NOMO-1 treated with dmso at 0.1 percent for 144 hours (cell line): Measurements from ENCODE around the gene NSUN7.
A peak's percentile ranks its signal among the peaks of the same experiment; 100 is the strongest.
"Not testable (repeated sequence)": the region's sequence is repeated elsewhere in the genome, so short reads cannot be mapped to it uniquely, and the experiment has no call there.

Source experiments
- DNase-seq: peaks from one replicate; lab custom pipeline; 2025; ENCODE audit not compliant: unreplicated experiment; lab: John Stamatoyannopoulos, UW

NSUN7 gene

DNA sequence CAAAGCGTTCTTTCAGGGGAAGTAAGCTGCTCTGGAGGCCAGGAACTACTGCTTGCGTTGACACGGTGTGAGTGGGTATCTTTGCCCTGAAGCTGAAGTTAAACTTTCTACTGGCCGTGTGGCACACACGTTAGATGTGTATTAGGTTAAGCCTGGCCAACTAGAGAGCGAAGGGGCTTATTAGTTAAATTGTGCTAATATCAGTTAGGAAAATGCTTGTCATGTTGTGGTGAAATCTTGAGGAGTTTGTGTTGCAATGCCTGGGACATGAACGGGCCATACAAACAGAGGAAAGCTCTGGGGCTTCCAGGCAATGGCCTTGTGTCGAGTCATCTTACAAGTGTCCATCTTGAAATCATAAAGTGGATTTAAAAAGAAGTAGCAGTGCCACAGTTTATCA is 62.6 kb downstream of the NSUN7 start:
- DNase-seq = no peak

- DNase-seq = no peak
Measured at GRCh38 chr4:40812856-40813255, 63.1 kb downstream of the NSUN7 start.

DNA sequence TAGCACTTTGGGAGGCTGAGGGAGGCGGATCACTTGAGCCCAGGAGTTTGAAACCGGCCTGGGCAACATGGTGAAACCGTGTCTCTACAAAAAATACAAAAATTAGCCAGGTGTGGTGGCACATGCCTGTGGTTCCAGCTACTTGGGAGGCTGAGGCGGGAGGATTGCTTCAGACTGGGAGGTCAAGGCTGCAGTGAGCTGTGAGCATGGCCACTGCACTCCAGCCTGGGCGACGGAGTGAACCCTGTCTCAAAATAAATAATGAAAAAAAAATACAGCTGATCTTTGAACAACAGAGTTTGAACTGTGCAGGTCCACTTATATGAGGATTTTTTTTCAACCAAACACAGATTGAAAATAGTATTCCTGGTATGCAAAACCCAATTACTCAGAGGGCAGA is 67.4 kb downstream of the NSUN7 start:
- DNase-seq = not testable (repeated sequence)

DNA sequence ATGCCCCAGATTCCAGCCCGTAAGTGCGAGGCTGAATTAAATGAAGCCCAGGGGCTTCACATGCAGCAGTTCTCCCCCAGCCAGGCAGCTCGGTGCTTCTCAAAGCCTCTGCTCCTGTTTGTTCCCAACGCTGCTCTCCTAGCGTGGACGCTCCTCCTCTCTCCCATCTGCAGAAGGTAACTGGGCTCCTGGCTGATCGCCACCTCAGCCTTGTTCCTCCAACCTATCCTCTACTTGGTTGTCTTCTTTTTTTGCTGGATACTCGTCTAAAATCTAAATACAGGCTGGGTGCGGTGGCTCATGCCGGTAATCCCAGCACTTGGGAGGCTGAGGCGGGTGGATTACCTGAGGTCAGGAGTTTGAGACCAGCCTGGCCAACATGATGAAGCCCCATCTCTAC is 70.3 kb downstream of the NSUN7 start:
- no peak for DNase-seq

DNA sequence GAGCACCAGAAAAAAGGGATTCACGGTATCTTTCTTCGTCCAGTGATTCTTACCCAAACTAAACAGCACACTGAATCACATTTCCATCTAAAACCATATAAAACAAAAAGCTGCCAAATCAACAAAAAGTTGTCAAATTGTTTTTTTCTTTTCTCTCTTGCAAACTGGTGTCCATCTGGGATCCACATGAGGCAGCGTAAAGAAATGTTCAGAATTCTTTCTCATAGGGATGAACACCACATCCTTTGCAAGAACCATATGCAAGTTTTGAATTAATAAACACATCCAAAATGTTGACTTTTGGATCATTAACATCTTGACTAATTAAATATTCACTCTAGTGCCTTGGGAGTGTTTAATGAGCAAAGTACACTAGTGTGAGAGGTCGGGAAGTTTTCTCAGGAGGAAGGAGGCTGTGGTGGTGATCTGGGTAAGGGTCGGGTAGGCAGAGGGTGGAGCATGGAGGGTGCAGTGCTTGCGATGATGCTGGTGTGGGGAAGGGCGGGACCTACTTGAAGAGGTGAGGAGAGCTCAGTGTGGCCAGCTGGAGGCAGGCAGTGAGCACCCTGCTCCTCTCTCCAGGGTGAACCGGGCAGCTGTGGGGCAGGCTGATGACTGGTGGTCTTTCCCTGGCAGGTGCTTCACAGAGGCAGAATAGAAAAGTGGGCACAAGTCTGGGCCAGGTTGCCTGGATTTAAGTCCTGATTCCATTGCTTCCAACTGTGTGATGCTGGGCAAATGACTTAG is 72.8 kb downstream of the NSUN7 start:
- no peak for DNase-seq

DNA sequence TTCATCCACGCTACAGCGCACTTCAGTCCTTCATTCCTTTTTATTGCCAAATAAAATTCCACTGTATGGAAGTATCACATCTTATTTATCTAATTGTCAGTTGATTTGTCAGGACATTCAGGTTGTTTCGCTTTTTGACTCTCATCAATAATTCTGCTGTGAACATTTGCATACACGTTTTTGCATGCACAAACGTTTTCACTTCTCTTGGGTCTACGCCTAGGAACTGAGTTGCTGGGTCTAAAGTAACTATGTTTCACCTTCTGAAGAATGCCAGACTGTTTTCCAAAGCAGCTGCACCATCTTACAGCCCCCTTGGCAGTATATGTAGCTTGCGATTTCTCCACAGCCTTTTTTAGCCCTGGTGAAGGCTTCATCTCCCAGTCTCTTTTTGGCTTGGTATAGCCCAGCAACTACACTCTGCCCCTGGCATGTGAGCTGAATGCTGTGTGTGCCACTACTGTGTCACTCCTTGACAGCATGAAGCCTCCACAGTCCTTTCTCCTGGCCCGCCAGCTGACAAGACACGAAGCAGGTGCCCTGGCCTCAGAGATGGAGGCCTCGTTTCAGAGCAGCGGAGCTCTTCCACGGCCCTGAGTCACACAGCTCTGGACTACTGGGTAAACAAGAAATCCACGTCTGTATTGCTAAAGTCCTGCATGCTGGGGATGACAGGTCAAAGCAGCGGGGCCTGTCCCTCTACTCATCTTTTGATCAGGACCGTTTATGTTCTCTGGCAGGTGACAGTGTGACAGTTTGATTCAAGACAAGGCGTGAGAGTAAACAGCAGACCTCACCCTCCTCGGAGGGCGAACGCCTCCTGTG is 75.5 kb downstream of the NSUN7 start:
- DNase-seq = no peak

DNA sequence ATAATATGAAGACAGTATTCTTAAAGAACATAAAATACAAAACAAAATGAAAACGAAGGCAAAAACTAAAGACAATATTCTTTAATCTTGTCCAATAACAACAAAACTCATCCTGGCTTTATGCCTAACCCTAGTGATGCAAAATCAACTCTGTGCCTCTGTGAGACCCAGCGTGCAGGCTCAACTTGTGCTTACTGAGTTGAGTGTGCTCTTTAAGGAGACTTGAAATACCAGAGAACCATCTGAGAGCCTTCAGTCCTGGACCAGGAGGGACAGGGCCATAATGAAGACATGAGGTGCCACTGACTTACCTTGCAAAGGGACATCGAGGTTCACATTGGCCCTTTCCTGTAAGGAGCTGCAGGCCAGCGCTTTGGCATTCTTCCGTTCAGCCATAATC is 77.1 kb downstream of the NSUN7 start:
- no peak for DNase-seq

DNA sequence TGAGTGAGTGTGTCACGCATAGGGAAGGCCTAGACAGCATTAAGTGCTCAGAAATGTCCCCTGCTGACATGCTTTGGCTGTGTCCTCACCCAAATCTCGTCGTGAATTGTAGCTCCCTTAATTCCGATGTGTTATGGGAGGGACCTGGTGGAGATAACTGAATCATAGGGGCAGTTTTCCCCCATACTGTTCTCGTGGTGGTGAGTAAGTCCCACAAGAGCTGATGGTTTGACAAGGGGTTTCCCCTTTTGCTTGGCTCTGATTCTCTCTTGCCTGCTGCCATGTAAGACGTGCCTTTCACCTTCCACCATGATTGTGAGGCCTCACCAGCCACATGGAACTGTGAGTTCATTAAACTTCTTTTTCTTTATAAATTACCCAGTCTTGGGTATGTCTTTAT is 78.0 kb downstream of the NSUN7 start:
- no peak for DNase-seq

DNA sequence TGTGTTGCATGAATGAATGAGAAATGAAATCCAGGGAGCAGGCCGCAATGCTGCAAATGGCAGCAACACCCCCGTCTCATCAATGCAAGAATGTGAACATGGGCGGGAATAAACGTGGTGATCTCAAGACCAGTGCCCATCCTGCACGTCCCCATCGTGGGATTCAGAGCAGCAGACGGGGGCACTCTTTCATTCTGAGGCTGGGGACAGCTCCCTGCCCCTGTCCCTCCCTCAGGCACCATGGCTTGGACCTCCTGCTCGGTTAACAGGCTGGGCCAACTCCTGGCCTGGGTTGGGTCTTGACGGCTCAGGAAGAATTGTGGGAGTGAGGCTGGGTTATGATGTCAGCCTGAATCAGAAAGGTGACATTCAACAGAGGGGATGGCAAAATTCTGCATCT is 78.9 kb downstream of the NSUN7 start:
- no peak for DNase-seq

DNA sequence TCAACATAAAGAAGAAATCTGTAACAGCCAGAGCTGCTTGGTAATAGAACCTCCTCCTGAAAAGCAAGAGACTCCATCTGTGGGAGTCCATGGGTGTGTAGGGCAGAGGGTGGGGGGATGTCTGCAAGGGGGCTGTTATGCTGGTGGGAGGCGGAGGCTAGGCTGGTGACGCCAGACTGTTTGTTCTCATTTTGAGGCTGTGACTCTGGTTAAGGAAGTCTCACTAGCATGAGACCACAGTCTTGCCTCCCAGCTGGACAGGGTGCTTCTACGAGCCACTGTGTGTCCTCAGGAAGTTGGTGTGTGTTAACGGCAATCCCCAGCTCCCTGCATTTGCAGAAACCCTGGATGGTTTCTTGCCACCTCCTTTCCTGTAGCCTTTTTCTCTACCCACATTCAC is 79.8 kb downstream of the NSUN7 start:
- DNase-seq = no peak

GRCh38 chr4:40831146-40831907 is 81.6 kb downstream of the NSUN7 start:
- no peak for DNase-seq

DNA sequence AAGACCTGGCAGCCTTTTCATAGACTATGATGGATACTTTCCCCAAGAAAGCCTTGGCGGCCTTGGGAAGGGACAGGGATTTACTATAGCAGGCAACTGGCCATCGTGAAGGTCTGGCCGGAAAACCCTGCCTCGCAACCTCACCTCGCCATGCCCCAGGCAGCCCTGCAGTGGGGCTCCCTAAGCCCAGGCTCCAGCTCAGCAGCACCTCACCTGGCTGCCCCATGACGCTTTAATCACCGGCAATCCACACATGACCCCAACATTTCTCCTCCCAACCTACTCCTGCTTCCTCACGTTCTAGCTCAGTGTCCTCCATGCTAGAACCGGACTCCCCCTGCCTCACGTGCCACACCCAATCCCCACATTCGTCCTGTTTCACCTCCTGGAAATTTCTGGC is 82.4 kb downstream of the NSUN7 start:
- no peak for DNase-seq

- DNase-seq = no peak
Measured at GRCh38 chr4:40833212-40833611, 83.5 kb downstream of the NSUN7 start.

DNA sequence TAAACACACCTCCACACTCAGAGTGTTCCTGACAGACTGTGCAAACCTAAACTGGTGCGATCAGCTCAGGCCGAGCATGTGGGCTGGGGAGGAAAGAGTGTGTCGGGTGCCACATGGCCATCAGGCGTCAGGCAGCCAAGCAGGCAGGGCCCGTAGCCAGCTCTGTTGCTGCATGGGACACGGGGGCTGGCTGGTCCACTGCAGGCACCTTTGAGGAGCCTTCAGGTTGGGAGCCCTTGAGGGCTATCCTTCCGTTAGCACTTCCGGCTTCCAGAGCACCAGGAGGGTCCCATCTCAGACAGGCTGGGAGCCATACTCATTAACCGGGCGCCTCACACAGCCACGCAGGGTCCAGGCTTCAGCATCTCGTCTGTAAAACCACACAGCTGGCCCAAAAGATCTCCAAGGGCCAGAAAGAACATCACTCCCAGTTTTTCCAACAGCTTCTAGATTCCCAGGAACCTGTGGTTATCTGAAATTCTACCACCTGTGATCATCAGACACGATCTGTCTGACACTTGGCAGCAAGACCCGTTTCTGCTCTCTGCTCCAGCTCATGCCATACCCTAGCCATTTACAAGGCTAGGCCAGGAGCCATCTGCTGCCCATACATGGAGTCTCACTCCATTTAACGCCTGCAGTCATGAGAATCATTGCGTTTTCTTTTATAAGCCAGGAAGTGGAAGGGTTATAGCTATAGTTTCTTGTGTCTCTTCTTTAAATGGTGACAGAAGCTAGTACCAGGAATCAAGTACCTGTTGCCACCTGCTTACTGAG is 87.5 kb downstream of the NSUN7 start:
- DNase-seq = no peak

DNA sequence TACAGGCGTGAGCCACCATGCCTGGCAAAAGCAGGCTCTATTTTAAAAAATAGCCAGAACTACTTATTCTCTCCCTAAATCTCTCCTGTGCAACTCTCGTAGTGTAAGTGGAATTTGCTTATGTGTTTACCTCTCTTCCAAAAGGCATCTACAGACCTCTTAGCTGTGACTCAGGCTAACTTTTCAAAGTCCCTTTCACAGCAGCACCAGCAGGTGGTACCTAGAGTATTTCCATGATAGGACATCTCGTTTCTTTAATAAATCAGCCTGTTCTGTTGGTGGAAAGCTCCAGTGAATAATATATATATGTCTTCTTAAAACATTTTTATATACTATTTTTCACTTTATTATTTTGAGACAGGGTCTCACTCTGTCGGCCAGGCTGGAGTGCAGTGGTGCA is 89.0 kb downstream of the NSUN7 start:
- DNase-seq = no peak

GRCh38 chr4:40840255-40840984 is 90.7 kb downstream of the NSUN7 start:
- no peak for DNase-seq

DNA sequence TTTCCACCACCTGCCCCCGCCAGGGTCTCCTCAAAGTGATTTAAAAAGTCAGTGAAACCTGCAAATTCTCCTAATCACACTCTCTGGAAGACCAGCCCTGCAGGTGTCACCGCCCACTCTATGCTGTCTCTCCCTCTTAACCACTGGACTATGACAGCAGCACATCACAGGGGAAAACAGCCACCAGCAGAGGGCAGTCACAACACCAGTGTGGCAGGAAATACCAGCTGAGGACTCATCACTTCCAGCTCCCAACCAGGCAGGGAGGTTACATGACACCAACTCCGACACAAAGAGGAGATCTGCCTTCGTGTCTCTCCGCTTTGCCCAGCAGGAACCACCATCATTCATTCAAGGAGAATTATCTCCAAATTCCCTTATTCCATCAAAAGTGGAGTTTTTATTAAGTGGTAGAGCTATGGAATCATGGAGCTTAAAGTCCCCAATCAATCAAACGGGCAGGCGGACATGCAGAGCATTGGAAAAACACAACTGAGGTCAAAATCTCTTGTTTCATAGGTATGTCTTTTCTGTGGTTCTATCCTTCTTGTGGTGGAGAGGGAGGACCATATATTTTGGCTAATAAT is 91.3 kb downstream of the NSUN7 start:
- DNase-seq = peak; percentile 10

GRCh38 chr4:40842318-40842717 is 92.6 kb downstream of the NSUN7 start:
- DNase-seq = peak; percentile 41

DNA sequence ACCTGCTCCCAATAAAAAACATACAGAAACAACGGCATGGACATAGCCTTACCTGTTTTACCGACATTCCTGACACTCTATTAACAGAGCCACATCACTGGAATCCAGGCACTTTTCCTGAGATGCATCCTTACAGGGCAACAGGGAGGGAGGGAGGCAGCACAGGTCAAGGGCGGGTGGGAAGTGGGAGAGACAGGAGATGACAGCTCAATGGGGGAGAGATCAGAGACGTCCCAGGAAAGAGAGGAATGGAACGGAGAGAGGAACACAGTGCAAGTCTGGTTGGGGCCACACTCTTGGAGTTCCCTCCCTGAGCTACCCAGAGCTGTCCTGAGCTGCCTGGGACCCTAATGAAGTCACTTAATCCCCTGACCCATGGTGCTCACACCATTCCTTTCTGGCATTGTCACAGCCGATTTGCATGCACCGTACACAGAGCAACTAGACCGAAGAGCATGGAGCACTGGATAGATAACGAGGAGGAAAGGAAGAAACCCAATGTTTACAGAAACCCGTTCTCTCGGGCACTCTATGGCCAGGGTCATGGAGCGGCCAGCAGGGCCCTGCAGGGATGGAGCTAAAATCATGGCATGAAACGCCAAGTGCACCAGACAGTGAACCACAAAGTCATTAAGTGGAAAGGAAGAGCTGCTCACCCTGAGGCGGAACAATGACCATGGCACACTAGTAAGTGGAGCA is 93.1 kb downstream of the NSUN7 start:
- no peak for DNase-seq
